Osteocyte (in vitro differentiated cells): ENCODE data around the gene OXSR1. TPM values are rescaled to one million over a fixed set of nuclear protein-coding genes. Genes with fewer than 3 reads are reported as not detected.

Source experiments
- DNase-seq: peaks from one replicate; pipeline ENCODE4 v3.0.0; 2021; ENCODE audit warnings: mixed read lengths; ENCODE audit not compliant: unreplicated experiment; ENCODE audit errors: extremely low spot score
- H3K27ac Mint-ChIP-seq: one replicate; pipeline ENCODE4 v1.8.0; 2021; ENCODE audit warnings: mild to moderate bottlenecking, mixed read lengths; ENCODE audit not compliant: unreplicated experiment
- H3K27me3 Mint-ChIP-seq: one replicate; pipeline ENCODE4 v1.8.0; 2021; ENCODE audit warnings: mixed read lengths; ENCODE audit not compliant: unreplicated experiment
- H3K36me3 Mint-ChIP-seq: one replicate; pipeline ENCODE4 v1.8.0; 2021; ENCODE audit warnings: mixed read lengths; ENCODE audit not compliant: unreplicated experiment
- H3K4me1 Mint-ChIP-seq: one replicate; pipeline ENCODE4 v1.8.0; 2021; ENCODE audit warnings: mixed read lengths; ENCODE audit not compliant: unreplicated experiment
- H3K4me3 Mint-ChIP-seq: one replicate; pipeline ENCODE4 v1.8.0; 2021; ENCODE audit warnings: mild to moderate bottlenecking, moderate library complexity, mixed read lengths; ENCODE audit not compliant: unreplicated experiment
- H3K9me3 Mint-ChIP-seq: one replicate; pipeline ENCODE4 v1.8.0; 2021; ENCODE audit warnings: mixed read lengths; ENCODE audit not compliant: unreplicated experiment
- total RNA-seq: library from RNA; stranded (reverse); gene quantifications from 2 replicates; pipeline ENCODE4 v1.2.1, GENCODE V29; 2021
- TF ChIP-seq, protein P1 (sequence below): fragments of 200-600 bp; sonication (generic); IDR thresholded peaks from 2 replicates; pipeline ENCODE4 v1.5.0; 2021; ENCODE audit warnings: antibody characterized with exemption, mild to moderate bottlenecking, moderate library complexity

Gene OXSR1
- total RNA-seq, 1 donor from 2014 or later: 57.8 TPM

DNA sequence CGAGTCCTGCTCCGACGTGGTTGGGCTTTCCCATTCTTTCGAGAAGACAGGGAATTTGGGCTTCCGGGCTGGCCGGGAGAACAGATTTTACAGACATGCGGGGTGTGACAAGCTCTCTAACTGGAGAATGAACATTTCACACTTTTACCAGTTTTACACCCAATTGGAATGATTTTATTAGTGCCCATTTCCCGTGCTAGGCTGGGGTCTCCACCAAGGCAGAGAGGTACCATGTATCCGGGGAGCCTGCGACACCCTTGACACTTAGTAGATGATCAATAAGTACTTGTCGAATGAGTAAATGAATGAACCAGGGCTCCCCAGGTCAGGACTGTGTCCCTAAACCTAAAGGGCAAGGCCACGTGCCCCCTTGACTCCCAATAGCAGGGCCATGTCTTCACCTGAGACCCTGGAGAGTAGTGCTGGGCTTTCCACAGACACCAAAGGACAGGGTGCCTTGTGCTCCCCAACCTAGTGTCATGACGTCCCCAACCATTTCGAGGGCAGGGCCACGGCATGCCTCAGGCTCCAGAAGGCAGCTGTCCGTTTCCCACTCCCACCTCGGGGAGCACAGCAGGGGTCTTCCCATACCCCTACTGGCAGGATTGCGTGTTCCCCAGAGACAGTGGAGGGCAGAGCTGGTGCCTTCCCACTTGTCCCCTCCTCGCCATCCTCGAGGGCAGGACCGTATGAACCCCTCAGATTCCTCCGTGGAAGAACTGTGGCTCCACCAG is 27.6 kb upstream of the OXSR1 start:
- Mint-ChIP-seq H3K27me3 (peaks cover 8% of the 10 kb centered on the region), H3K27ac (peak overlapping the region; percentile 96), H3K4me3 (peak overlapping the region; percentile 86), H3K9me3 (no peaks in the 10 kb centered on the region), H3K36me3 (peaks cover 15% of the 10 kb centered on the region), H3K4me1 (peaks cover 28% of the 10 kb centered on the region)
- DNase-seq: no peak
- TF ChIP-seq, protein P1, sequence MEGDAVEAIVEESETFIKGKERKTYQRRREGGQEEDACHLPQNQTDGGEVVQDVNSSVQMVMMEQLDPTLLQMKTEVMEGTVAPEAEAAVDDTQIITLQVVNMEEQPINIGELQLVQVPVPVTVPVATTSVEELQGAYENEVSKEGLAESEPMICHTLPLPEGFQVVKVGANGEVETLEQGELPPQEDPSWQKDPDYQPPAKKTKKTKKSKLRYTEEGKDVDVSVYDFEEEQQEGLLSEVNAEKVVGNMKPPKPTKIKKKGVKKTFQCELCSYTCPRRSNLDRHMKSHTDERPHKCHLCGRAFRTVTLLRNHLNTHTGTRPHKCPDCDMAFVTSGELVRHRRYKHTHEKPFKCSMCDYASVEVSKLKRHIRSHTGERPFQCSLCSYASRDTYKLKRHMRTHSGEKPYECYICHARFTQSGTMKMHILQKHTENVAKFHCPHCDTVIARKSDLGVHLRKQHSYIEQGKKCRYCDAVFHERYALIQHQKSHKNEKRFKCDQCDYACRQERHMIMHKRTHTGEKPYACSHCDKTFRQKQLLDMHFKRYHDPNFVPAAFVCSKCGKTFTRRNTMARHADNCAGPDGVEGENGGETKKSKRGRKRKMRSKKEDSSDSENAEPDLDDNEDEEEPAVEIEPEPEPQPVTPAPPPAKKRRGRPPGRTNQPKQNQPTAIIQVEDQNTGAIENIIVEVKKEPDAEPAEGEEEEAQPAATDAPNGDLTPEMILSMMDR: no peak

DNA sequence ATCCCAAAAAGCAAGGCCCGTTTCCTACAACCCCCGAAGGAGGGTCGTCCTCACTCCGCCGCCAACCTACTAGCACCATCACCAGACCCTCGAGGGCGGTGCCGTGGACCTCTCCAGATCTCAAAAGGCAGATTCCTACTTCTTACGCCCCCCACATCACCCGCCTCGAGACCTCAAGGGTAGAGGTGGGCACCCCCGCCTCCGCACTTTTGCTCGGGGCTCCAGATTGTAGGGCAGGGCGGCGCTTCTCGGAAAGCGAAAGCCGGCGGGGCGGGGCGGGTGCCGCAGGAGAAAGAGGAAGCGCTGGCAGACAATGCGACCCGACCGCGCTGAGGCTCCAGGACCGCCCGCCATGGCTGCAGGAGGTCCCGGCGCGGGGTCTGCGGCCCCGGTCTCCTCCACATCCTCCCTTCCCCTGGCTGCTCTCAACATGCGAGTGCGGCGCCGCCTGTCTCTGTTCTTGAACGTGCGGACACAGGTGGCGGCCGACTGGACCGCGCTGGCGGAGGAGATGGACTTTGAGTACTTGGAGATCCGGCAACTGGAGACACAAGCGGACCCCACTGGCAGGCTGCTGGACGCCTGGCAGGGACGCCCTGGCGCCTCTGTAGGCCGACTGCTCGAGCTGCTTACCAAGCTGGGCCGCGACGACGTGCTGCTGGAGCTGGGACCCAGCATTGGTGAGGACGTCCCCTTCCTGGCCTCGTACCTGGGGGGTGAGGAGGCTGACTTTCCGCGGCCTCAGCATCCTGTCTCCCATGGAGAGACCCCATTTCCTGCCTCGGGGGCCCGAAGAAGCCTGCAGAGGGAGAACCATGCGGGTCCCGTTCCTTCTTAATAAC is 26.8 kb upstream of the OXSR1 start, which contains the start of gene MYD88:
TSS of gene MYD88 (plus strand) at position 313 of the 842 bp plus-strand sequence. CDS start at position 353, 40 bp downstream.
- Mint-ChIP-seq H3K36me3 (peaks cover 15% of the 10 kb centered on the region), H3K27ac (peak within 1 kb of the TSS; percentile 96), H3K4me3 (peak within 1 kb of the TSS; percentile 86), H3K27me3 (peaks cover 14% of the 10 kb centered on the region), H3K4me1 (peaks cover 28% of the 10 kb centered on the region), H3K9me3 (no peaks in the 10 kb centered on the region)
- TF ChIP-seq, protein P1: no peak
- peak; percentile 84 for DNase-seq

DNA sequence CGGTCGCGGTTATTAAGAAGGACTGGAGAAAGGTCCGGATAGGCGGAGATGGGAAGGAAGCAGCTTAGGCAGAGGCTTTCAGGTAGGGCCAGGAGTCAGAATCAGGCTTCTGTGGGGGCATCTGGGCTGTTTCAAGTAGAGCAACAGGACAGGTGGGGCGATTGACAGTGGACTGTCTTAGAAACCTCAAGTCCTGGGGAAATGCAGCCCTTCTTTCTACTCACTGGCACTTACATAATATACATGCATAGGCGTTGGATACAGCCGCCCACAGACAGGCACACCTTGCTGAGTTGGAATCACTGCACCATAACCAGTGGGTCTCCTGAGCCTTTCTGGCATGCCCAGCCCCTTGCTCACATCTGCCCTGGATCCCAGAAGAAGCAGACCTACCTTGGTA is 26.1 kb upstream of the OXSR1 start:
- peaks cover 20% of the 10 kb centered on the region for H3K27me3 Mint-ChIP-seq
- H3K9me3 Mint-ChIP-seq: no peaks in the 10 kb centered on the region
- H3K4me3 Mint-ChIP-seq: peak overlapping the region; percentile 86
- no peak for DNase-seq
- peak overlapping the region; percentile 47 for H3K27ac Mint-ChIP-seq
- TF ChIP-seq, protein P1: no peak
- peaks cover 13% of the 10 kb centered on the region for H3K36me3 Mint-ChIP-seq
- peaks cover 28% of the 10 kb centered on the region for H3K4me1 Mint-ChIP-seq

DNA sequence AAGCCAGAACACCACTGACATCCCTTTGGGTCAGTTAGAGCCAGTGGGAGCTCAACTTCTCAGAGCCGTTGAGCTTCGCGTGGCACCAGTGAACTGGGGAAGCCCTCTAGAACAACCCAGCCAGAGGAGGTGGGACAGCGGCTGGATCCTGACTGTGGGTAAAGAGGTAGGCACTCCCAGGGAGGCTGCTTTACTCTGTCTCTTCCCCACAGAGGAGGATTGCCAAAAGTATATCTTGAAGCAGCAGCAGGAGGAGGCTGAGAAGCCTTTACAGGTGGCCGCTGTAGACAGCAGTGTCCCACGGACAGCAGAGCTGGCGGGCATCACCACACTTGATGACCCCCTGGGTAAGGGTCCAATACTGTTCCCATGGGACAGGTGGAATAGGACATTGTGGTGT is 25.7 kb upstream of the OXSR1 start:
- Mint-ChIP-seq H3K4me1 (peaks cover 26% of the 10 kb centered on the region), H3K27me3 (peaks cover 20% of the 10 kb centered on the region), H3K9me3 (no peaks in the 10 kb centered on the region), H3K36me3 (peaks cover 9% of the 10 kb centered on the region), H3K4me3 (peak overlapping the region; percentile 86), H3K27ac (peak overlapping the region; percentile 47)
- DNase-seq: no peak
- TF ChIP-seq, protein P1: no peak
